HG02852 (cell line): ENCODE measurements around the gene PRKCZ.
"Not testable (repeated sequence)": the region's sequence is repeated elsewhere in the genome, so short reads cannot be mapped to it uniquely, and the experiment has no call there.

Experiments
- ATAC-seq: cut with Tn5 transposase; IDR thresholded peaks from one replicate; pipeline ENCODE4 v1.9.1; 2021; ENCODE audit warnings: mild to moderate bottlenecking, moderate library complexity; ENCODE audit not compliant: unreplicated experiment

PRKCZ gene

DNA sequence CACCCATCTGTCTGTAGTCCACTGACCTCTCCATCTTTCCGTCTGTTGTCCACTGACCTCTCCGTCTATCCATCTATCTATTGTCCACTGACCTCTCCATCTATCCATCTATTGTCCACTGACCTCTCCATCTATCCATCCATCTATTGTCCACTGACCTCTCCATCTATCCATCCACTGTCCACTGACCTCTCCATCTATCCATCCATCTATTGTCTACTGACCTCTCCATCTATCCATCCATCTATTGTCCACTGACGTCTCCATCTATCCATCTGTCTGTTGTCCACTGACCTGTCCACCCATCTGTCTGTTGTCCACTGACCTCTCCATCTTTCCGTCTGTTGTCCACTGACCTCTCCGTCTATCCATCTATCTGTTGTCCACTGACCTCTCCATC is 97.7 kb downstream of the PRKCZ start:
- not testable (repeated sequence) for ATAC-seq

DNA sequence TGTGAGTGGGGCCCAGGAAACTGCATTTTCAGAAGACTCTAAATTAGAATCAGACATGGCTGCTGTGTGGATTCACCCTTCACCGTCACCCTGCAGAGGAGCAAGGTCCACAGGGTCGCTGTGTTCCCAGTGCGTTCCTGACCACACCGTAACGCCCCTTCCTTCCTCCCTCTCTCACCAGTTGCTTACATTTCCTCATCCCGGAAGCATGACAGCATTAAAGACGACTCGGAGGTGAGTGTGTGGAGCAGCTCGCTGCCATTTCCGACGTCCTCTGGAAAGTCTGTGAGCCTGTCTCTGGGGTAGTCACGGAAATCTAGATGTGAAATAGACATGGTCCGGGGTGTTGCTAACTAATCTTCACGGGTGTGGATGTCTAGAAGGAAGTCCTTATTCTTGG is 98.5 kb downstream of the PRKCZ start:
- ATAC-seq: no peak

DNA sequence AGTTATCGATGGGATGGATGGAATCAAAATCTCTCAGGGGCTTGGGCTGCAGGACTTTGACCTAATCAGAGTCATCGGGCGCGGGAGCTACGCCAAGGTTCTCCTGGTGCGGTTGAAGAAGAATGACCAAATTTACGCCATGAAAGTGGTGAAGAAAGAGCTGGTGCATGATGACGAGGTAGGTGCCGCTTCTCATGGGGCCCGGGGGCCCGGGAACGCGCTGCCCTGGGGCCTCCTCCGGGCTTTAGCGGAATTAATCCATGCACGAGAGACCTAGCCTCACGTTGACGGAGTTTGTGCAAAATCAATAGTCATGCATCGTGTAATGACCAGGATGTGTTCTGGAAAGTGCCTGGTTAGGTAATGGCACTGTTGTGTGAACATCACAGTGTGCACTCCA is 100.6 kb downstream of the PRKCZ start:
- no peak for ATAC-seq

DNA sequence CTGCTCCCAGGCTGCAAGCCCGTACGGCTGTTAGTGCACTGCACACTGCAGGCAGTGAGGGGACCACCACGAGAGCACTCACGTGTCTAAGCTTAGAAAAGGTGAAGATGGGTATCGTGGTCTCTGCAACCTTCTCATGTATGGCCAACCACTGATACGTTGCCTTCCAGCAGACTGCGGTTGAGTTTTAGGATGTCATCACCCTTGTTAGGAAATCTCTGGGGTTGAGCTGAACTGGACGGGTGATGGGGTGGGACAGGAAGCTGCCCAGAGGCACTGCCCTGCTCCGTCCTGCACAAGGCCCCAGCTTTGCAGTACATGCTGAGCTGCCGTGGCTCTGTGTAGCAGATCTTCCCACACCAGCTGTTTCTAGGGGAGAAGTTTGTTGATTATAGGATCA is 101.0 kb downstream of the PRKCZ start:
- ATAC-seq: no peak

DNA sequence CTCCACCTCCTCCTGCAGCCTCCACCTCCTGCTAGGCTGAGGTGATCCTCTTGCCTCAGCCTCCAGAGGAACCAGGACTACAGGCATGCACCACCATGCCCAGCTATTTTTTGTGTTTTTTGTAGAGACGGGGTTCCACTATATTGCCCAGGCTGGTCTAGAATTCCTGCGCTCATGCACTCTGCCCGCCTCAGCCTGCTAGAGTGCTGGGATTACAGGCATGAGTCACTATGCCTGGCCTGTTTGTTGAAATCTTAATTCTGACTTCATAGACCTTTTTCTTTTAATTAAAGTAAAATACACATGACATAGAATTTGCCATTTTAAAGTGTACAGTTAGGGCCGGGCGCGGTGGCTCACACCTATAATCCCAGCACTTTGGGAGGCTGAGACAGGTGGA is 101.7 kb downstream of the PRKCZ start:
- ATAC-seq: no peak

DNA sequence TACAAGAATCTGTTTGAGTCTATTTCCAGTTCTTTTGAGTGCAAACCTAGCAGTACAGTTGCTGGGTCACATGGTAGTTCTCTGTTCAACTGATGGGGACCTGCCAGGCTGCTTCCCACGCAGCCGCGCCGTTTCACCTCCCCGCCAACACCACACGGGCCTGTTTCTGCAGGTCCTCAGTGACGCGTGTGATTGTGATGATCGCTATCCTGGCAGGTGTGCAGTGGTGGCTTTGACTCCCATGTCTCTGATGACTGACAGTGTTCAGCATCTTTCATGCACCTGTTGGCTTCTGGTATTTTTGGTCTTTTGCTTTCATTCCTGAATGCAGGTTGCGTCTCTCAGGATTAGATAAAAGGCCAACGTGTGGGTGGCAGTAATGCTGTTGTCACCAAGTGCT is 102.7 kb downstream of the PRKCZ start:
- no peak for ATAC-seq

DNA sequence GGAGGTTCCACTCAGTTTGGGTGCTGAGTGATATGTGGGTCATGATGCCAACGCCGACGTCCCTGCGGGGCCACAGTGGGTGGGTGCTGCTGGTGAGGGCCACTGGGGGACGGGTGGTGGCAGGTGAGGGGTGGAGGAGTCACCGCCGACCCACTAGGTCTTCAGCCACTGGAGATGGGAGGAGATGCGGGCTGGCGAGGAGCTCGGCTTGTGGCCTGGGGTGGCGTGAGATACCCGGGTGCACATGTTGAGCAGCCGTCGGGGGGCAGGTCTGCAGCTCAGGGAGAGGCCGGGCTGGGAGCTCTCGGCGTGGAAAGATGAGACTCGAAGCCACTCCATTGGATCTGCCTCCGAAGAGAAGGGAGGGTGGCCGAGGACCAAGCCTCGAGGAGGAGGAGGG is 103.8 kb downstream of the PRKCZ start:
- no peak for ATAC-seq

DNA sequence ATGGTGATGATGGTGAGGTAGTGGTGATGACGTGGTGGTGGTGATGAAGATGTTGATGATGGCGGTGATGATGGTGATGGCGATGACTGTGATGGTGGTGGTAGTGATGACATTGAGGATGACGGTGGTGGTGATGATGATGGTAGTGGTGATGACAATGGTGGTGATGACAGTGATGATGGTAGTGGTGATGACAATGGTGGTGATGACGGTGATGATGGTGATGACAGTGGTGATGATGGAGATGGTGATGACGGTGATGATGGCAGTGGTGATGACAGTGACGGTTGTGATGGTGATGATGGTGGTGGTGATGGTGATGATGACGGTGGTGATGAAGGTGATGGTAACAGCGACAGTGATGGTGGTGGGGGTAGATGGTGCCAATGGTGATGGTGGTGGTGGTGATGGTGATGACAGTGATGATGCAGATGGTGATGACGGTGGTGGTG is 105.0 kb downstream of the PRKCZ start:
- no peak for ATAC-seq

DNA sequence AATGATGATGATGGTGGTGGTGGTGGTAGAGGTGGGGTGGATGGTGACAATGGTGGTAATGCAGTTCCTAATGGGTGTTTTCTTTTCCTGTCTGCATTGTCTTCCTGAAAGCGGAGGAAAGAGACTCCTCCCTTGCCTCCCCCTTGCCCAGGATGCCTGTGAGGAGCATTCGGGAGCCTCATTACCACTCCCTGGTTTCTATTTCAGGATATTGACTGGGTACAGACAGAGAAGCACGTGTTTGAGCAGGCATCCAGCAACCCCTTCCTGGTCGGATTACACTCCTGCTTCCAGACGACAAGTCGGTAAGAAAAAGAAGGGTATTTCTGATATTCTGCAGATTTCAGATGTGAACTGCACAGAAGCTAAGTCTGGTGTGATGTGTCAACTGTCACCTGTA is 105.6 kb downstream of the PRKCZ start:
- ATAC-seq: no peak

DNA sequence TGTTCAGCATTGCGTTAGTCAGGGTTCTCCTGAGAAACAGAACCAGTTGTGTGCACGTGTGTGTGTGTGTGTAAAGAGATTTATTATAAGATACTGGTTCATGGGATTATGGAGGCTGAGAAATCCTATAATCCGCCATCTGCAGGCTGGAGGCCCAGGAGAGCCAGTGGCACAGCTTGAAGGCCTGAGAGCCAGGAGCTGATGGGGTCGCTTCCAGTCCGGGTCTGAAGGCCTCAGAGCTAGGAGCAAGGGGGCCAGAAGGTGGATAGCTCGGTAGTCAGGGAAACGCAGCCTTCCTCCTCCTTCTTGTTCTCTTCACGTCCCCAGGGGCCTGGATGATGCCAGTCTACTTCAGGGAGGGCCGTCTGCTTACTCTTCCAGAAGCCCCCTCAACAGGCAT is 106.7 kb downstream of the PRKCZ start:
- ATAC-seq: no peak

DNA sequence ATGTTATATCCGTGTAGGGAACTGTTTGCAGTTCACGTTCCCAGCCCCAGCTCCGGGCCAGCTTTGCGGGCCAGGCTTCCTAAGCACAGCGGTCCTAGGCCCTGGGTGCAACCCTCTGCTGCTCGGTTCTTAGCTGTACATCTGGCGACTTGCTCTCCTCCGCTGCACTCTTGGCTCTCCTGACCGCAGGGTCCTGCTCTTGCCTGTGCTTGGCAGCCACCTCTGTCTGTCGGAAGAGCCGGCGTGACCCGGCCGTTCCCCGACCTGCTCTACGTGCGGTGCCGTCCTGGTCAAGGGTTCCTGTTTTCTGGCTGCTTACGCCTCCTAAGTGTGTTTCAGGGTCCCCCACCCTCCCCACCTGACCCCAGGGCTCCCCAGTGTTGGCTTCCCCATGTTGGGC is 107.6 kb downstream of the PRKCZ start:
- ATAC-seq: no peak

DNA sequence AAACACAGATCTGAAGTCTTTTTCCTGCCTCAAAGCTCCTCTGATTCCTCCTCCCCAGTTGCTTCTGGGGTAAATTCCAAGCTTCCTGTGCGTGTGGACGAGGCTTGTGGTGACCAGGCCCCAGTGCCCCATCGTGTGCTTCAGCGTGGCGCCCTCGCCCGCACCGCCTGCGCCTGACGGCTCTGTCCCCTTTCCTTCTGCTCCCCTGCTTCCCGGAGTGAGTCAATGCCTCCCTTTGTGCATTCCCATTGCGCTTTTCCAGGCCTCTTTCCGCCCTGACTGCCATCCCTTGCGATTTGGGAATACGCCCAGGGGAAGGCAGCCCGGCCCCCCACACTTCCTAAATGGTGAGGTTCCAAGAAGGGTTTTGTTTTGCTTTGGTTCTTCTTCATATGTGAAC is 108.1 kb downstream of the PRKCZ start:
- ATAC-seq: no peak

DNA sequence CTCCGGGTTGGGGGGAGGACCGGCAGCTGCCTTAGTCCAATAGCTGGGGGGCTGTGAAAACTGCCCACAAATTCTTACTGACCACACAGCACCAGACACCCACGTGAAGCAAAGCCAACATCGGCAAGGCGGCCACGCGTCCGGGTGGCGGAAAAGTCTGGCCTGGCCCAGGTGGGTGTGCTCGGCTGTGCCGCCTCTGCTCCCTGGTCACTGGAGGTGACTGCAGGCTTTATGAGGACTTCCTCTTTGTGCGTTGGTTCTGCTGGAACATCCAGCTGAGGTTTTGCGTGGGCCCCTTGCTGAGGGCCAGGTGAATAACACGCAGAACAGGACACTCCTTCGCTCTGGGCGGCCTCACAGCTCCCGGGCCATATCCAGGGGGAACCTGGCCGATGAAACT is 108.9 kb downstream of the PRKCZ start:
- ATAC-seq: no peak

DNA sequence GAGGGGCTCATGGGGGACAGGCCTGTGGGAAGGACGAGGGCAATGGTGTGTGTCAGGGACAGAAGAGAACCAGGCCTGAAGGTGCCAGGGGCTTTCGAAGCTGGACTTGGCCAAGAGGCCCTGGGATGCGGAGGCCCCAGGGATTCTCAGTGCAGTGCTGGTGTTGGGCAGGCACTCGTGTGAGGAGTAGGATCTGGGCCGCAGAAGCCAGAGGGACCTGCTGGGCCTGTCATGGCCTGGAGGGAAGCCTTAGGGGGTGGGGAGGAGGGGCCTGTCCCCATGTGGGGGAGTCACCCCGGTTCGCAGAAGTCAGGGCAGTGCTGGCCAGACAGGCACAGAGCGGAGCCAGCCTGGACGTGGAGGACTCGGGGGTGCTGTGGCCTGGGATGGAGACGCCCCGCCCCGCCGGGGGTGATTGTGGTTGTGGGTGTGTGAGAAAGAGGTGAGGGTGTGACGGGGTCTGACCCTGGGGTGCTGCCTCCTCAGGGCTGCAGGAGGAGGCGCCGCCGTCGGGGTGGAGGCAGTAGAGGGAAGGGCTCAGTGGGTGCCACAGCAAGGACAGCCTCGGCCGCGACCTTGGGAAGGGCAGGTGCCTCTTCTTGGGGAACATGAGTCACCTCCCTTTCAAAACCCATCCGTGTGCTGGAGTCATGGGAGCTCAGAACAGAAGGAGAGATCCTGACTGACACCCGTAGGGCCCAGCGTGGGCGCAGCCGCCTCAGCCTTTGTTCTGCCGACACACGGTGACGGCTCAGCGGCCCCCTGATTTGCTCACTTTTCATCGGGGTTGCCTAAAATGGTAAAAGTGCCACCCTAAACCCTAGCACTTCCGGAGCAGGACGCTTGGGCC is 110.5 kb downstream of the PRKCZ start:
- ATAC-seq: no peak

DNA sequence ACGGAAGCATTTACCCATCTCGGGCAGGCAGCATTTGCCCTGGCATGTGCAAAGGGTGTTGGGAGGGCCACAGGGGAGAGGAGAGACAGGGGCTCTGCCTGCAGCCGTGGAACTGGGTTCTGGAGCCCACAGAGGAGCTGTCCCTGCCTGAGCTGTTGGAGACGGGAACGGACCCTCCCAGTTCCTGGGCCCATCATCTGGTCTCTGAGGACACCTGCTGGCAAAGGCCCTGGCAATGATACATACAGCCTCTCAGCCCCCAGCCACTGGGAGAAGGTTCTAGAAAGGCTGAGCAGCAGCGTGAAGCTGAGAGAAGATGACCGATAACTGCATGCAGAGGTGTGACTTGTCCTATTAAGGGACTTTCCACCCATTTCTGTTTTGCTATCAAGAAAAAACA is 113.0 kb downstream of the PRKCZ start:
- ATAC-seq: no peak

DNA sequence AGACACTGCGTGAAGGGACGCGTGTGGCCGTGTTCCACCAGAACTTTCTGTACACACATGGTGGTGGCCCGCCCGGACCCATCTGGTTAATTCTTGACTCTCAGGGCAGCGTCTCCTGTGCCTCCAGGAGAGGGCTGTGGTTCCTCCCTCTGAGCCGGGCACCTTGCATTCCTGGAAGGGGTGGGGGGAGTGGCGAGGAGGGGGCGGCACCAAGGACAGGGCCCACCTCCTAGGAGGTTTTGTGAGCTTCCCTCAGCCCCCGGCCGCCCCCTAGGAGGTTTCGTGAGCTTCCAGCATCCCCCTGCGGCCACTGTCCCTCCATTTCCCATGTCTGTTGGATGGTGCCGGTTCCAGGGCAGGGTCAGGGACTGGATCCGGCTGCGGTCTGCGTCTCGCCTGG is 115.4 kb downstream of the PRKCZ start:
- no peak for ATAC-seq

DNA sequence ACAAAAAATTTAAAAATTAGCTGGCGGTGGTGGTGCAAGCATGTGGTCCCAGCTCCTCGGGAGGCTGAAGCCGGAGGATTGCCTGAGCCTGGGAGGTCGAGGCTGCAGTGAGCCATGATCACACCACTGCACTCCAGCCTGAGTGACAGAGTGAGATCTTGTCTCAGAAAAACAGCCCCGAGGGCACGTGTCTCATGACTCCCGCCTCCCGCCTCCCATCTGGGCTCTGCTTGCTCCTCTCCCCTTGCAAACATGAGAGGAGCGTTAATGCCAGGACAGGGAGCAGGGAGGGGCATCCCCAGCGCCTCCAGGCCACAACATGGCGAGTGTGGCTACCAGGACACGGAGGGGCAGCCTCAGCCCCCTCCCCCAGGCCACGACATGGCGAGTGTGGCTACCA is 116.0 kb downstream of the PRKCZ start:
- no peak for ATAC-seq

DNA sequence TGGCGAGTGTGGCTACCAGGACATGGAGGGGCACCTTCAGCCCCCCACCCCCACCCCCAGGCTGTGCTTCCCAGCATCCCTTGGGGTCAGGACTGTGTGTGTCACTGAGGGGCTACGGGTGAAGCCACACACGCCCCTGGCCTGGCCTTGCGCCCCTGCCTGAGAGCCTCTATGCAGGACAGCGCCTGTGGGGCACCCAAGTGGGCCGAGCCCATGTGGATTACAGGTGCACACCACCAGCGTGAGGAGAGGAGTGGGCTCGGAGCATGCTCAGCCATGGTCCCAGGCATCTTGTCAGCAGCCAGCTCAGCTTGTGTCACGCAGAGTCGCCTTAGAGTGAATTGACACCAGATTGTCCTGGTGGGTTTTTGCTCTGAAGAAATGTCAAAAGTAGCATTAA is 116.5 kb downstream of the PRKCZ start:
- ATAC-seq: no peak

DNA sequence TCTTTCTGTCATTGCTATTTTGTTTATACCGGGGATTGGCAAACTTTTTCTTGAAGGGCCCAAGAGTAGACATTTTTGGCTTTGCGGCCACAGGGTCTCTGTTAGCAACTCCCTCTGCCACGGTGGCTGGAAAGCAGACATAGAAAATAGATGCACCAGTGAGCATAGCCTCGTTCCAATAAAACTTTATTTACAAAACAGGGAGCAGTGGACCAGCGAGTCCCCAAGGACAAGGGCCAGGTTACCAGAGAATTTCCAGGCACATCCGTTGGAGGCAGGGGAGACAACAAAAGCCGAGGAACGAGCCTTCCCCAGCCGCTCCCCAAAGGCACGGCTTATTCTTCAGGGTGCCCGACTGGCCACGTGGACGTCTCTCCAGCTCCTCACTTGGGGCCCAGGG is 117.9 kb downstream of the PRKCZ start:
- no peak for ATAC-seq

DNA sequence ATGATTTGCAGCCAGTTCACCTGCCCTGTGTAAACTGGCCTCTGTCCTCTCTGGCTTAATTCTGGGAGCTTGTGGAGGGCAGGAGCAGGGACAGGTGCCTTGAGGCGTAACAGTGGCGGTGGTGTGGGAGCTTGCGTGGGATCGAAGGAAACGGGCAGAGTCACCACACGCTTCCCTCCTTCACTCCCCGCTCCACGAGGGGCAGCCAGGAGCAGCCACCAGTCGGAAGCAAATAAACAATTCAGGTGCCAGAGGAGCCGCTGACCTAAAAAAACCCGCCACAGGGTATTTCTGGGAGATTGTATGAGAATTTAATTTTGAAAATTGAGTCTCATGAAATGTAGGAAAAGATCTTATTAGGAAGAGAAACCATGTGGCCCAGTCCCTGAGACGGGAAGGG is 118.3 kb downstream of the PRKCZ start:
- ATAC-seq: no peak

DNA sequence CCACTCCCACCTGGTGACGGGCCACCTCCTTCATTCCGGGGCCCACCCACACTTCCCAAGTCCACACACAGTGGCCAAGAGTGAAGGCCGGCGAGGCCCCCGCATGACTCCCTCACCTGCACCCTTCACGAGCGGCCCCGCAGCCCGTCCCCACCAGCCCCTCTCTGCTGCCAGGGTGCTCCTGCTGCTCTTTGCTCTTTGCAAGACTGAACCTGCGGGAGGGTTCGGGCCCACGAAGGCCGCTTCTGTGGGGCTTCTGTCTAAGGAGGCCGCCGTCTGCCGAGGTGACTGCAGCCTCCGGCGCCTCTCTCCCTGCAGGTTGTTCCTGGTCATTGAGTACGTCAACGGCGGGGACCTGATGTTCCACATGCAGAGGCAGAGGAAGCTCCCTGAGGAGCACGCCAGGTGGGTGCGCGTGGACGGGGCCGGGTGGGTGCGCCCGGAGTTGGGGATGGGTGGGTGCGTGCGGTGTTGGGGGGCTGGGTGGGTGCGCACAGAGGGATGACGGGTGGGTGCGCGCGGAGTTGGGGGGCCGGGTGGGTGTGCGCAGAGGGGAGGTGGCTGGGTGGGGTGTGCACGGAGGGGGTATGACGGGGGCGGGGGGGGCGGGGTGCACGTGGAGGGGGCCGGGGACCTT is 119.1 kb downstream of the PRKCZ start:
- no peak for ATAC-seq

DNA sequence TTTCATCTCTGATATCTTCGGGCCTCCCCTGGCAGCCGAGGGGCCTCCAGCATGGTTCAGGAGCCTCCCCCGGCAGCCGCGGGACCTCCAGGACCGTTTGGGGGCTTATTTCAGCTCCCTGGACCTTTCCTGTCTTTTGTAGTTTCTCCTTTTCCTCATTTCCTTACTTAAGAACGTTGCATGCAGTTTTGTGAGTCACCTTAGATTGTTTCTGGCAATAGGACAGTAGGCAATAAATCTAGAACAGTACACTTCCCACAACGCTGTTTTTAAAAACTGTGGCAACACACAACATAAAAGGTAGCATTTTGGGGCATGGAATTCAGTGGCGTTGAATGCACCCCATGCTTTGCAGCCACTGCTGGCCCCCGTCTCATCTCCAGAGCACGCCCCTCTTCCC is 120.0 kb downstream of the PRKCZ start:
- no peak for ATAC-seq

DNA sequence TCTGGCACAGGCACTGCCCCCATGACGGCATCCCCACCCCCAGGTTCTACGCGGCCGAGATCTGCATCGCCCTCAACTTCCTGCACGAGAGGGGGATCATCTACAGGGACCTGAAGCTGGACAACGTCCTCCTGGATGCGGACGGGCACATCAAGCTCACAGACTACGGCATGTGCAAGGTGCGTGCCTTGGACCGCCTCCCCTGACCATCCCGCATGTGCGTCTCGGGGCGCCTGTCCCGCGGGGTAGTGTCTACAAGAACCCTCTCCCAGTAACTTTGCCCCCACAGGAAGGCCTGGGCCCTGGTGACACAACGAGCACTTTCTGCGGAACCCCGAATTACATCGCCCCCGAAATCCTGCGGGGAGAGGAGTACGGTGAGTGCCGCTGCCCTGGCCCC is 121.8 kb downstream of the PRKCZ start:
- ATAC-seq: no peak
